Measurements from ENCODE around the gene BAG5.
"Not testable (repeated sequence)": the region's sequence is repeated elsewhere in the genome, so short reads cannot be mapped to it uniquely, and the experiment has no call there.

The BAG5 gene

DNA sequence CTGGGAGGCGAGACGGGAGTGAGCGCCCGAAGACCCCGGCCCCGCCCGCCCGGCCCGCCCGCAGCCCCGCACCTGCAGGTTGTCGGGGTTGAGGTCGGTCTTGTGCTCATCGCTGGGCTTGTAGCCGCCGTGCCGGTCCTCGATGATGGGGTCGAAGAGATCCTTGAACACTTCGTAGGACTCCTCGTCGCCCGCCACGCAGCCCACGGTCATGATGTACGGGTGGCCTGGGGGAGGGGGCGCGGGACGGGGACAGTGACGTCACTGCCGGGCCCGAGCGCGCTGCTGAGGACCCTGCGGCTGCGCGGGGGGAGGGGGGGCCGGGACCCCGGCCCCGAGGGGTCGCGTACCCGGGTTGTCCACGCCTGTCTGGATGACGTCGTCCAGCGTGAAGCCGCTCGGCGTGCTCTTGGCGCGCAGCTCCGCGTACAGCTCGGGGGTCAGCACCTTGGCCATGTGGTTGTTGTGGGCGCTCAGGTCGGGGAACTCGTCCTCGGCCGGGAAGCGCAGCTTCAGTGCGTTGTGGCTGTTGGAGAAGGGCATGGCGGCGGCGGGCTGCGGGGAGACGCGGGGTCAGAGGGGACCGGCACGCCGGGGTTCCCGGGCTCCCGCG lies 40.4 kb downstream of the BAG5 start:
- no peak for DNase-seq

DNA sequence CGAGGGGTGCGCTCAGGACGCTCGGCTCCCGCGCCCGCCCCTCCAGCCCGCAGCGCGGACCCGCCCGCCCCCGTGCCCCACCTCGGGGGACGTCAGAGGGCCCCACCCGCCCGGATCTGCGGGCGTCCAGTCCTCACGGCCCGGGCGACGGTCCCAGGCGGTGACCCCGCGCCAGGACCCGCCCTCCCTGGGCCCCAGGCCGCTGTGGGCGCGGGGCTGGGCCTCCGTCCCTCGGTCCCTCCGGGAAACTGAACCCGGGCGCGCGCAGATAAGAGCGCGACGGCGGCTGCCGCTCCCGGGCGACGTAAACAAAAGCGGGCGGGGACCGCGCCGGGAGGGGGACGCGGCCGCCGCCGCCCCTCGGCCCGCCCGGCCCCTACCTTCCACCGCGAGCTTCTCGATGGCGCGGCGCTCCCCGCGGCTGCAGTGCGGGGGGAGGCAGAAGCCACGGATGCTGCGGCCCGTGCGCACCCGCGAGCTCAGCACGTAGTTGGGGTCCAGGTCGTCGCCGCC lies 41.0 kb downstream of the BAG5 start:
- DNase-seq: no peak

DNA sequence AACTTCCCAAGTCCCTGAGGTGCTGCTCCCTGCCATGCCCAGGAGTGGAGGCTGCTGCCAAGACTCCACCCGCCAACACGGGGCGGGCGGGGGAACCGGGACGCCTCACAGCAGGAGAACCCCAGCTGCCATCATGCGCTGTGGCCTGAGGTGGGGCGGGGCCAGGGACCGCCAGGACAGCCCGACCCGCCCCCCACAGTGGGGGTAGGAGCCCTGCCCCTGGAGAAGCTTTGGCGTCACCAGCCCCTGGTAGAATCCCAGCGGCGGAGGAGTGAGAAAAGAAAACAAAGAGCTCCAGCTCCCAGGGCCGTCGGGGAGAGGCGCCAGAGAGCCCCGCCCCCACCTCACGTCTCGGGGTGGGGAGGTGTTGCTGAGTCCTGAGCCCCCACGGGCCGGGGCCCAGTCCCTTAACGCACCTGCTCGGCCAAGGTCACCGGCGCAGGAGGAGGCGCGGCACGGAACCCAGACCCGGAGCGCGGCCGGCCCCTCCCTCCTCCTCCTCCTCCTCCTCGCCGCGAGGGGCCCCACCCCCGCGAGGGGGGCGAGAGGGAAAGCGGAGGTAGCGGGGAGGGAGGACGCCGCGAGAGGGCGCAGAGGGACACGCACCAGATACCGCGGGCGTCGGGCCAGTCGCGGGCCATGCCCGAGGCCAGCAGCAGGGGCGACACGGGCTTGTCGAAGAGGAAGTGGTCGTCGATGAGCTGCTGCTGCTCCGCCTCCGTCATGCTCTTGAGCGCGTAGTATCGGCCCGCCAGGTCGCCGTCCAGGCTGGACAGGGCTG lies 41.6 kb downstream of the BAG5 start:
- DNase-seq: peak; percentile 58

DNA sequence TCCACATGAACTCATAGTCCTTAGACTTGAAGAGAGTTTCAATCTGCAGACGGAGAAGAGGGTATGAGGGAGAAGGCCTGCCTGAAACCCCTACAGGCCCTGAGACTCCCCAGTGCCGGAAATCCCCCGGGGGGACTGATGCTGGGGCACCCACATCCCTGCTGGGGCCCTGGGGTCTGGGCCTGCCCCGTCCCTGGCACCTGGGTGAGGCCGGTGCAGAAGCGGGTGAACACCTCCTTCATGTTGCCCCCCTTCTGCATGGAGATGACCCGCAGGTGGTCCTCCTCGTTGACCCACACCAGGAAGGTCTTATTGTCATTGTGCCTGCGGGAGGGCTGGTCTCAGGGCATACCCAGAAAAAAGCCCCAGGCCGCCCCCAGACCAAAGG lies 42.2 kb downstream of the BAG5 start:
- no peak for DNase-seq

DNA sequence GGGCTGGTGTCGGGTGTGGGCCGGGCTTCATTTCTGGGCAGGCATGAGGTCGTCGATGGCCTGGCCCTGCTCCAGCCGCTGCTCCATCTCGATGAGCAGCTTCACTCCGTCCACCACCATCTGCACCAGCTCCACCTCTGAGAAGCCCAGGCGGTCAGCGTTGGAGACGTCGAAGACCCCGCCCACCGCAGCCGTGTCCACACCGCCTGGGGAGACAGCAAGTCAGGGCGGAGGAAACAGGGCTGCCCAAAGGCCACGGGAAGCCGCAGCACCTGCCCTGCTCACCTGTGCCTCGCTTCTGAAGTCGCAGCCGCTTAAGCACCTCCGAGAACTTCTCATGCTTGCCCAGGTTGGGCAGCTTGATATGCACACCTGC lies 42.6 kb downstream of the BAG5 start:
- no peak for DNase-seq

DNA sequence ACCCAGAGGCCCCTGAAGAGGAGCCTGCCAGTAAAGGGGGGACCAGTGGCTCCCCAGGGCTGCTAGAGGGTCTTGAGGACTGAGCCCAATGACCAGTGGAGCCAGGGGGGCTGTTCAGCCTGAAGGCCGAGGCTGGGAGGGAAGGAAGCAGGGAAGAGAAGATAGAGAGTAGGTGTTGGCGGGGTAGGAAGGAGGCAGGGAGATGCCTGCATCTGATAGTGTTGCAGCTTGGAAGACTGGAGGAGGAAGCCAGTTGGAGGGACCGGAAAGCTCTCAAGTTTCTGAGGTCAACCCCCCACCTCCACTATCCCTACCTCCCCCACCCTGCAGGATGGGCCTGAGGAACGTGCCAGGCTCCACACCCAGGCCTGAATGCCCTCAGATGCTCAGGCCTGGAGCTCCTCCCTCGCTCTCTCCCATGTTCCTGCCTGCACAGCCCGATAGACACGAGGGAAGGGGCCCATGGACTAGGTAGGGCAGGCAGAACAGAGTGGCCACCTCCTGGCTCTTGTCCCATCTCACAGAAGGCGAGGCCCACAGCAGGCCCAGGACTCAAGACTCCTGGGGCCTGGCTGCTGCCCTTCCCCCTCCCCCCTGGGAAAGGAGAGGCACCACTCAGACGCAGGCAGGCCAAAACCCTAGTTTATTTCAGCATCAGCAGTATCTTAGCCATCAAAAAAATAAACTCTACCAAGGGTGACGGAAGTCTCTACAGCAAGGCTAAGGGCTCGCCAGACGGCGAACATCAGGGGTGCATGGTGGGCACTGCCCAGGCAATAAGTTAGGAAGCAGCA lies 43.2 kb downstream of the BAG5 start:
- no peak for DNase-seq

DNA sequence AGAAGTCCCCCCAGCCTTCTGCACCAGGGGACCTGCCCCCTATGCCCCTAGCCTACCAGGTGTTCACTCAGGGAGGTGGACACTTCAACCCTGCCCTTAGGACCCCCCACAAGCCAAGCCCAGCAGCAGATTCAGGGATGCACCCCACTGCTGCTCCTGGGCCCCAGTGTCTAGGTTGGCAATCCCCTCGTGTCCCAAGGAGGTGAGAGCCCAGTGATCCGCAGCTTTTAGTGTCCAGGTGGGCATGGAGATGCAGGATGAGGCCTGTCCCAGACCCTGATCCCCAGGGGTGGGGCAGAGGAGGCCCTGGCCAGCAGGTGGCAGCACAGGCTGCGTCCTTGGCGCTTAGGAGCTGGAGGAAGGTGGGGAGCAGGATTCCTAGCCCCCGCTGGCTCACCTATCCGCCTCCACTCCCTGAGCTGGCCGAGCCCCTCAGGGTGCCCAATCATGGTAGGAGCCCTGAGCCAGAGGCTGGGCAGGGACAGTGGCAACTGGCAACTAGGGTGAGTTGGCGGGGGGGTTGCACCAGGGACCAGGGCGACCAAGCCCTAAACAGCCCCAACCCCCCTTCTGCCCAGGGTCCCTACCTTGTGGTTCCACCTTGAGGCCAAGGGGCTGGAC lies 43.9 kb downstream of the BAG5 start:
- DNase-seq: no peak

DNA sequence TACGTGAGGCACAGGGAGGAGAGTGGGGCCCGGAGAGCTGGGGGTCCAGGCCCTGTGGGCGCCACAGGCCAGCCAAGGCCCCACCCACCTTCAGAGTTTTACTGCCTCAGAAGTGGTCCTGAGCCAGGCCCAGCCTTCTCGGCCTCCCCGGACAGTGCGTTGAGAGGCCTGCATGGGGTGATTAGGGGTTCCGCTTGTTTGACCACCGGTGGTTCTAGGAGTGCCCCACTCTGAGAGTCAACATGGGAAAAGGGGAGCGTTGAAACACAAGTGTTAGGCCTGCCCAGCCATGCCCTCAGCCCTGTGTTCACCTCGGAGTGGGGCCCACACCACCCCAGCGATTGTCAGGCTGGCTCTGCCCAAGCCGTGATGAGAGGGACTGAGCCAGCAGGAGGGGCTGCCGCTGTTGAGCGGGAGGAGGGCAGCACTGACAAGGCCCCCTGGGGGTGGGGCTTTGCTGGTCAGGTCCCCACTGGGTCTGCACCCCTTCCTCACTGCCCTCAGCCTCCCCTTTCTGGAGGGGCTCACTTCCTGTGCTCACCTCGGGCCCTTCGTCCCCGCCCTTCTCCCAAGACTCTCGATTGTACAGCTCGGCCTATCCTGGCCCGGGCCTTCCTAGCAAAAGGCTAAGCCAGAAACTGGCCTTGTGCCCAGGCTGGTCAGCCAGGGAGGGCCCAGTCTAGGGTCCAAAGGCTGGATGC lies 44.6 kb downstream of the BAG5 start:
- no peak for DNase-seq

DNA sequence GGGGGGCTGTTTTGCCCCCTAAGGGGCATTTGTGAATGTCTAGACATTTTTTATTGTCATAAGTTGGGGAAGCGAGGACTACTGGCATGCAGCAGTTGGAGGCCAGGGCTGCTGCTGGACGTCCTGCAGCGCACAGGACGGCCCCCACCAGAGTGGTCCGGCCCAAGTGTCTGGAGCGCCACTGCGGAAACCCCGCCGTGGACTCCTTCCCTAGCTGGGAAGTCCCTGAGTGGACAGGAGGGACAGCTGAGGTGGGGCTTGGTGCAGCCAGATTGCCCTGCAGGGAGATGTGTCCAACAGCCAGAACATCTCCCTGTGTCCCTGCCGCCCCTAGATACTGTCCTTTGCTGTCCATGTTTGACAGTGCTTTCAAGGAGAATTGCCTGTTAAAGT lies 45.3 kb downstream of the BAG5 start:
- DNase-seq: no peak

DNA sequence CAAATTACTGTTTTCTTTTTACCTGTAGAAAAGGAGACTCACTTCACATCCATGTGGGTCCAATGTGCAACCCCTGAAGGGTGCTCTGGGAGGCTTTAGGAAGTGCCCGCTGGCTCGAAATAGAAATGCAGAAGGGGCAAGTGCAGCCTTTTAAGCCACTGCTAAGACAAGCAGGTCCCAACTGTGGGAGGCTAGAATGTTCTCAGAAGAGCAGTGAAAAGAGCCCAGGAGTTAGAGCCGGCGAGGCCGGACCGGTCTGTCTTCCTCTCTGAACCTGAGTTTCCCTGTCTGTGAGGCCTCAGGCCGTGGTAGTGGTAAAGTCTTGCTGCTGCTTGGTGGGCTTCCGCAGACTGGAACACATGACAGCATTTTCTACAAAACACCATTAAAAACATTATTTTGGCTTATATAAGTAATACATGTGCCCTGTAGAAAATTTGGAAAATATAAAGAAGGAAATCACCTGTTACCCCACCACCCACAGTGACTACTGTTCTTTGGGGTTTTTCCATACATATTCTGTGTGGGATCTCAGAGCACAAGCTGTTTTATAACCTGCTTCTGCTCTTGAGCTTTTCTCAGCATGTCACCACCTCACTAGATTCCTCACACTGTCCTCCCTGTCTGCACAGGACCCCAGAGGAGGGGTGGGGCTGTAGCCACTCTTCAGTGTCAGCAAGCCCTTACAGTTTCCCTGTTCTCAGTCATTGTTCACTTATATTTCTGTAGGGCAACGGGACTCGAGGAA lies 45.9 kb downstream of the BAG5 start:
- no peak for DNase-seq

DNA sequence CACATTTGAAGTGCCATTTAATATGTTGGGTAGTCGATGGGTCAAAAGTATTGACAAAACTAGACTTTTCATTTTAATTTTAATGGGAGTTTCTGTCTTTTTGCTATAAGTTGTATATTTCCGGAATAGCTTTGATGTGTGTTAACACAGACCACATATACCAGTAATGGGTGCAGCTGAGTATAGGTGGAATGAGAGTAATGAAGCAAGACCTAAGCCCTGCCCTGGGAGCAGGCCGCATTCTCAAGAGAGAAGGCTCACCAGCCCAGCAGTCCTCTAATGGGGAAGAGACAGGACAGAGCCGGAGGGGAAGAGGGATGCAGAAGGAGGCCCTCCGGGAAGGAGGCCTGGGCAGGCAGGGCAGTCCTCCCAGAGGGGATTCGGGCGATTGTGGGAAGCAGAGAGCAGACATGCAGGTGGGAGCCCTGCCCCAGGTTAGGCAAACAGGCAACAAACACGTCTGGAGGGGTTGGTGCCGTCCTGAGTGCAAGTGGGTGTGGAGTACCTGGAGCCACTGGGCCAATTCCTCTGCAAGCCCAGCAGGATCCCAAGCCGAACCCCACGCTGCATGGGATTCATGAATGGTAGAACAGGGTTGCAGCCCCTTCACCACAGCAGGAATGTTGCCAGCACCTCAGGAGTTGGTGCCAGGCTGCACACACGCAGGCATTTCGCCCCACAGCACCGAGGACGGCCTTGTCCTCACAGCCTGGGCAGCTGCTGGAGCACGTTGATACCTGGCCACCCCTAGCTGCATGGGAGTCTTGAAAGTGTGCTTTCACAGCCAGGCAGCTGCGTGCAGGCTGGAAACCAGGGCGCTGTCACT lies 47.6 kb downstream of the BAG5 start:
- no peak for DNase-seq

DNA sequence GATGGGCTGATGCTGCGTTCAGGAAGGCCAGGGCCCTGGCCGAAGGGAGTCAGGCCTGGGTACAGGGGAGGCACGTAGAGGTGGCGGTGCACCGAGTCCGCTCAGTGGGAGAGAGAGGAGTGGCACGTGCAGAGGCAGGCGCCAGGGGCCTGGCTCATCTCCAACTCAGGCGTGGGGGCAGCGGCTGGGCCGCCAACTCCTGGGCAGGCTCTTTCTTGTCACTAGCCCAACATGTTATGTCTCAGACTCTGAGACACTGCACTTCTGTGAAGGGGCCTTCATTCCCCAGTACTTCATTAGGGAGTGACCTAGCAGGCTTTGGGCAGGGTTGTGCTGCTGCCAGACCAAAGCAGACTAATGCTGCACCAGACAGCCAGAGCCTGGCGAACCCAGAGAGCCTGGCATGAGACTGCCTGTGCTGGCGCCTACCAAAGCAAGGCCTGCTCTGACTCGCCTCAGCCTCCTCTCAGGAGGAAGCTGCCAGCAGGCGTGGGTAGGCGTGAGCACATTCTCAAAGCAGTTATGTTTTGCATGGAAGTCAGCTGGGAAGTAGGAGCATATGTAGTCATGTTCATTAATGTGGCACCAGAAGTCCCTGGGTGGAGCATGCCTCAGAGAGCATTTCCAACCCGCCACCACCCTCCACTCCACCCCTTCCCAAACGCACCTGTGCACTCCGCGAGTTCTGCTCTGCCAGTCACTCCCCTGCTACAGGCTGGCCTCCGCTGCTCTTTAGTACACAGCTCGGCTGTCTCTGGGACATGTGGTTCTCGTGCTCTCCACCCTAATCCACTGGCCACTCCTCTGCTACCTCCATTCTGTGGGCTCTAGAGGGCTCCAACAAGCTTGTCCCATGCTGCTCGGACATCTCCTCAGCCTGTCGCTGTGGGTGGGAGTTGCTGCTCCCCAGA lies 49.5 kb downstream of the BAG5 start:
- DNase-seq: no peak

DNA sequence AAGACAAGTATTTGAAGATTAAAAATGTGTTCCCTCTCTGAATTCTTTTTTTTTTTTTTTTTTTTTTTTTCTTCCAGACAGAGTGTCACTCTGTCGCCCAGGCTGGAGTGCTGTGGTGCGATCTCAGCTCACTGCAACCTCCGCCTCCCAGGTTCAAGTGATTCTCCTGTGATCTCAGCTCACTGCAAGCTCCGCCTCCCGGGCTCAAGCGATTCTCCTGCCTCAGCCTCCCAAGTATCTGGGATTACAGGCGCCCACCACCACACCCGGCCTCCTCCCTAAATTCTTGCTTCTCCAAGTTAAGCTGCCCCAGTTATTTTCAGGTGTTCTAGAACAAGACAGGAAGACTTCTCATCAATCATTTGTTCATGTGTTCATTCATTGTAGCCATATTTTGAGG lies 50.3 kb downstream of the BAG5 start:
- not testable (repeated sequence) for DNase-seq

DNA sequence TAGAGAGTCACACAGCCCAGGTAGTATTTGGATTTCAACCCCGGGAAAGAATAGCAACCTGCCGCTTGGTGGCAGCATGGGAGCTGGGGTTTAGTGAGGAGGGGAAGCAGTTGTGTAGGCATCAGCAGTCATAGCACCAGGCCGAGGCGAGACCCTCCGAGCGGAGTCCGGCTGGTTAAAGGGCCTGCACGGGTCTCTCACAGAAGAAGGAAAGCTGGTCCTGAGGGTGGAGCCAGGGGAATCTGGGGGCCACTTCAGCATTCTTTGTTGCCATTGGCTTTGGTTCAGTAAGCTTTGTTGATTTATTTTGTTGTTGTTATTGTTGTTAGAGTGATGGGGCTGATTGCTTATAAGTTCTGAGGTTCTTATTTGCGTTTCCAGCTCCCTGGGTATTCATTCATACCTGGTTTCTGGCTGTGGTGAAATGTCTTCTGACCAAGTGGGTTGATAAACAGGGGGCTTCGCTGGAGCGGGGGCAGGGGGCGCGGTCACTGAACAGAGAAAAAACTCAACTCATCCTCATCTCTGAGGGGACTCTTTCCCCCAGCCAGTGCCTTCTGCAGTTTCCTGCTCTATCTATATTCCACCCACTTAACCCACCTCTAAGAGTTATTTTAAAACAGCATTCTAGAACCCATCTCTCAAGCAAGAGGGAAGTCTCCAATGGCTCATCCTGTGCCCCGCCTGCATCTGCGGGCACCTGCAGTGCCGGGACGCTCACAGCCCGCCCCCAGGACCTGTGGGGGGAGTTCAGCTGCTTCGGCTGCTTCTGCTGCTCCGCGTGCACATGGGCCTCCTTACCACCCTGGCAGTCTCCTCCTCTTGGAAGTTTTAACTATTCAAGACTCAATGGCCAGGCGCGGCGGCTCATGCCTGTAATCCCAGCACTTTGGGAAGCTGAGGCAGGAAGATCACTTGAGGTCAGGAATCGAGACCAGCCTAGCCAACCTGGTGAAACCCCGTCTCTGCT lies 51.4 kb downstream of the BAG5 start:
- DNase-seq: no peak

DNA sequence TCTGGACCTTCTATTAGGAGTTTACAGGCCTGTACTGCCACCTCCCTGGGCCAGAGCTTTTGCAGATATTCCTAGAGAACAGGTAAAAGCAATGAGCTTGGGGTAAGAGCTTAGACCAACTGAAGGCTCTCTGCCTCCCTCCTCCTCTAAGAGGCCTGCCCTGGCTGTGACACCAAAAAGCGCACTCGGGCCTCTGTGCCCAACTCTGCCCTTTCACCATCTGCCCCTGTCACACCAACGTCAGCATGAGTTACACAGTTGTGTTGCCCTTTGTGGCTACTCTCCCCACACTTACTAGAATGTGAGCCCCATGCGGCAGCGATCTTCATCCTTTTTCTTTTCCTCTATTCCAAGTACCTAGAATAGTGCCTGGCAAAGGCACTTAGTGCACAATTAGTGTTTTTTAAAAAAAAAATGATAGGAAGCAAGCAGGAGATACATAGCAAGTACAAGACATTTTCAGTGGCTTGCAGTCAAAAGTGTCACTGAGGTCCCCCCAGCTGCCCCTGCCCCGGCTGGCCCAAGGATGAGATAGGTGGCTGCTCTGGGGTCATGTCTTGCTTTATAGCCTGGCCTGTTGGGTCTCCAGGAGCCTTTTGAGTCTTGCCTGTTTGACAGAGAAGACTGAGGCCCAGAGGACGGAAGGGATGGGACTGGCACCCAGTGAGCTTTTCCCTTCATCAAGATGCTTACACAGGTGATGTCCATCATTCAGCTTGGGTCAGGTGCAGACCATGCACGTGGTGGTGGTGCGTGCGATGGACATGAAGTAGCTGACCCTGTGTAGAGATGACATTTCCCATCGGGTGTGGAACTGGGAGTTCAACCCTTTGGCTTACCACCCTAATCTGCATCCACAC lies 52.4 kb downstream of the BAG5 start:
- no peak for DNase-seq

DNA sequence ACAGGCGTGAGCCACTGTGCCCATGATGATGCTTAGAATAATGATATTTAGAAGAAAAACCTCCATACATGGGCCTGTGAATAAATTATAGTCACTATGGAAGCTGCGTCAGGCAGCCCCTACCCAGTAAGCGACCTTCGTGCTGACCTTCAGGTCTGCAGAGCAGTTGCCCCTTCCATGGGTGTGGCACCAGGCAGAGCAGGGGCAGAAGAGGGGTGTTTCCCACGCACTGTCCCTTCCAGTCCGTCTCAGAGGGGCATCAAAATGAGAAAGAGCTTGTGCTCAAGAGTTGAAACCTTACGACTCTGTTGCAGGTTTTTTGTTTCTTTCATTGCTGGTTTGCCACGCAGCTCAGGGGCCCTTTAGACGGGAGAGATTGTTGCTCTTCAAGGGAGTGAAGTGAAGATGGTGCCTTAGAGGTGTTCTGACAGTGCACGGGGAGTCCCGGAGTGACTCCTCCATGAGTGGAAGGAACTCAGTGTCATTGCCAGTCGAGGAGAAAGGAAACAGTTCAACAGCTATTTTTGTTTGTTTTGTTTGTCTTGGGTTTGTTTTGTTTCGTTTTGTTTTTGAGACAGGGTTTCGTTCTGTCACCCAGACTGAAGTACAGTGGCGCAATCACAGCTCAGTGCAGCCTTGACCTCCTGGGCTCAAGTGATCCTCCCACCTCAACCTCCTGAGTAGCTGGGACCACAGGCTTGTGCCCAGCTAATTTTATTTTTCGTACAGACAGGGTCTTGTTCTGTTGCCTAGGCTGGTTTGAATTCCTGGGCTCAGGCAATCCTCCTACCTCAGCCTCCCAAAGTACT lies 53.7 kb downstream of the BAG5 start:
- no peak for DNase-seq

DNA sequence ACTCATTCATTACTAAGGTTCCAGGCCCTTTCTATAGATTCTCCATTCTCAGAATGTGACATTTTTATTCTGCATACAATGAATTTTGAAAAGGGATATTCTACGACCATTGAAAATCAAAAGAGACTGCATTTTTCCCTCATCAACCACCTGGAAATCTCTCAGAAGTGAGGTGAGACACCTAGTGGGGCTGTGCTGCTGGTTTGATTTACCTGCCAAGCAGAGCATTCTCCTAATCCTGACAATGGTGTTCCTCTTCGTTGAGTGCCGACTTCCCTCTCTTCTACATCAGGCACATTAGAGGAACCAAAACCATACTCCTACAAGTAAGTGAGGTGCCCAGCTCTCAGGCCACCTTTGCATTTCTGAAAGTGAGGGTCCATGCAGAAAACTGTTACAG lies 54.7 kb downstream of the BAG5 start:
- no peak for DNase-seq
